Fibroblast of lung (primary cell): ENCODE results near the gene RLBP1. TPM values are rescaled to one million over a fixed set of nuclear protein-coding genes. Genes with fewer than 3 reads are reported as not detected.

ENCODE experiments used
- DNase-seq, 2 donors: peaks; one replicate each; pipeline versions ENCODE4 v3.0.0 to v3.0.0-alpha.2; 2010; ENCODE audit warnings: low read depth in 2 of 2
- H2AFZ ChIP-seq: 2 replicates; pipeline ENCODE4 v1.5.1; 2012; ENCODE audit warnings: low read length, control low read depth, inconsistent platforms
- H3K27ac ChIP-seq: 2 replicates; pipeline ENCODE4 v1.5.1; 2011; ENCODE audit warnings: low read length, control low read depth; ENCODE audit not compliant: insufficient read depth
- H3K27me3 ChIP-seq: 2 replicates; pipeline ENCODE4 v1.5.1; 2011; ENCODE audit warnings: mild to moderate bottlenecking, low read length; ENCODE audit not compliant: control insufficient read depth, insufficient read depth
- H3K36me3 ChIP-seq: 2 replicates; pipeline ENCODE4 v1.5.1; 2011; ENCODE audit warnings: low read length; ENCODE audit not compliant: control insufficient read depth, insufficient read depth
- H3K4me1 ChIP-seq: 2 replicates; pipeline ENCODE4 v1.5.1; 2011; ENCODE audit warnings: low read length; ENCODE audit not compliant: control insufficient read depth, insufficient read depth; ENCODE audit errors: extremely low read depth
- H3K4me2 ChIP-seq: 2 replicates; pipeline ENCODE4 v1.5.1; 2011; ENCODE audit warnings: low read length, control low read depth; ENCODE audit not compliant: insufficient read depth; ENCODE audit errors: extremely low read depth
- H3K4me3 ChIP-seq, 4 experiments: fragments of 200-600 bp in 1 of 4; sonication (generic) in 1 of 4; replicated peaks in 1 of 4; 2 replicates each; pipeline ENCODE4 v1.5.1; 2011 to 2016; ENCODE audit warnings: low read length in 4 of 4, low read depth in 3 of 4, mild to moderate bottlenecking in 3 of 4, control low read depth in 2 of 4, inconsistent platforms in 1 of 4, mixed read lengths in 1 of 4; ENCODE audit not compliant: insufficient read depth in 1 of 4; ENCODE audit errors: control extremely low read depth in 1 of 4
- H3K79me2 ChIP-seq: 2 replicates; pipeline ENCODE4 v1.5.1; 2012; ENCODE audit warnings: mild to moderate bottlenecking, low read length, inconsistent platforms; ENCODE audit not compliant: control insufficient read depth, insufficient read depth
- H3K9ac ChIP-seq: 2 replicates; pipeline ENCODE4 v1.5.1; 2011; ENCODE audit warnings: mild to moderate bottlenecking, low read length, control low read depth; ENCODE audit not compliant: insufficient read depth
- H3K9me3 ChIP-seq: 2 replicates; pipeline ENCODE4 v1.5.1; 2012; ENCODE audit warnings: low read depth, low read length; ENCODE audit not compliant: control insufficient read depth, insufficient read depth
- H4K20me1 ChIP-seq: 2 replicates; pipeline ENCODE4 v1.5.1; 2011; ENCODE audit warnings: low read length; ENCODE audit not compliant: control insufficient read depth, insufficient read depth; ENCODE audit errors: extremely low read depth
- EZH2 ChIP-seq: IDR thresholded peaks from 2 replicates; pipeline ENCODE4 v1.5.1; 2012; ENCODE audit warnings: low read length, control low read depth, mild to moderate bottlenecking; ENCODE audit errors: missing control alignments
- polyA plus RNA-seq, 2 donors: library from polyadenylated mRNA; depleted of rRNA in 1 of 2; stranded (reverse) in 1 of 2; unstranded in 1 of 2; fragments of >200 nt; gene quantifications; 2 replicates each; pipeline ENCODE4 v1.2.1, GENCODE V29; 2011 to 2012; ENCODE audit warnings: missing spikeins in 1 of 2
- total RNA-seq: library from RNA; depleted of rRNA; stranded (reverse); fragments of >200 nt; gene quantifications from 2 replicates; pipeline ENCODE4 v1.2.1, GENCODE V29; 2014
- TF ChIP-seq, protein P1 (sequence below), 2 donors: IDR thresholded peaks in 1 of 2; conservative IDR thresholded peaks in 1 of 2; 1 replicate in 1 of 2; 2 replicates in 1 of 2; pipeline ENCODE4 v1.5.1; 2011 to 2012; ENCODE audit warnings: low read length in 2 of 2, control low read depth in 1 of 2, inconsistent platforms in 1 of 2, low read depth in 1 of 2, mild to moderate bottlenecking in 1 of 2

Gene RLBP1
- total and polyA plus RNA-seq, 2 donors (not counting 1 experiment from before 2014, with no cell fraction given) = not detected

GRCh38 chr15:89200182-89200581 lies 21.2 kb downstream of the RLBP1 start:
- no peak overlapping the region for H3K27ac ChIP-seq
- H3K4me2 ChIP-seq = no peak overlapping the region
- no peaks in the 10 kb centered on the region for H4K20me1 ChIP-seq
- no peaks in the 10 kb centered on the region for H3K9me3 ChIP-seq
- H3K36me3 ChIP-seq = no peaks in the 10 kb centered on the region
- H3K9ac ChIP-seq = no peak overlapping the region
- no peak for DNase-seq
- H3K27me3 ChIP-seq = no peaks in the 10 kb centered on the region
- H3K4me1 ChIP-seq = no peaks in the 10 kb centered on the region
- no peak overlapping the region for H2AFZ ChIP-seq
- no peak overlapping the region for H3K4me3 ChIP-seq
- TF ChIP-seq EZH2 = no peak
- TF ChIP-seq, protein P1, sequence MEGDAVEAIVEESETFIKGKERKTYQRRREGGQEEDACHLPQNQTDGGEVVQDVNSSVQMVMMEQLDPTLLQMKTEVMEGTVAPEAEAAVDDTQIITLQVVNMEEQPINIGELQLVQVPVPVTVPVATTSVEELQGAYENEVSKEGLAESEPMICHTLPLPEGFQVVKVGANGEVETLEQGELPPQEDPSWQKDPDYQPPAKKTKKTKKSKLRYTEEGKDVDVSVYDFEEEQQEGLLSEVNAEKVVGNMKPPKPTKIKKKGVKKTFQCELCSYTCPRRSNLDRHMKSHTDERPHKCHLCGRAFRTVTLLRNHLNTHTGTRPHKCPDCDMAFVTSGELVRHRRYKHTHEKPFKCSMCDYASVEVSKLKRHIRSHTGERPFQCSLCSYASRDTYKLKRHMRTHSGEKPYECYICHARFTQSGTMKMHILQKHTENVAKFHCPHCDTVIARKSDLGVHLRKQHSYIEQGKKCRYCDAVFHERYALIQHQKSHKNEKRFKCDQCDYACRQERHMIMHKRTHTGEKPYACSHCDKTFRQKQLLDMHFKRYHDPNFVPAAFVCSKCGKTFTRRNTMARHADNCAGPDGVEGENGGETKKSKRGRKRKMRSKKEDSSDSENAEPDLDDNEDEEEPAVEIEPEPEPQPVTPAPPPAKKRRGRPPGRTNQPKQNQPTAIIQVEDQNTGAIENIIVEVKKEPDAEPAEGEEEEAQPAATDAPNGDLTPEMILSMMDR (conservative IDR thresholded peaks at IDR 0.05 in 1 of 2, IDR thresholded peaks at IDR 0.05 in 1 of 2; ENCODE audit: low read depth in 1 of 2, low read length in 2 of 2) = no peak
- H3K79me2 ChIP-seq = no peaks in the 10 kb centered on the region

GRCh38 chr15:89199746-89200145 lies 21.6 kb downstream of the RLBP1 start:
- Histone ChIP-seq H3K4me1 (no peaks in the 10 kb centered on the region), H3K4me2 (no peak overlapping the region), H3K27ac (no peak overlapping the region), H3K9ac (no peak overlapping the region), H3K79me2 (no peaks in the 10 kb centered on the region), H3K36me3 (peaks cover 1% of the 10 kb centered on the region), H3K4me3 (no peak overlapping the region), H4K20me1 (no peaks in the 10 kb centered on the region), H2AFZ (no peak overlapping the region), H3K9me3 (no peaks in the 10 kb centered on the region), H3K27me3 (no peaks in the 10 kb centered on the region)
- DNase-seq = no peak
- TF ChIP-seq, protein P1 (conservative IDR thresholded peaks at IDR 0.05 in 1 of 2, IDR thresholded peaks at IDR 0.05 in 1 of 2; ENCODE audit: low read depth in 1 of 2, low read length in 2 of 2) = no peak
- no peak for TF ChIP-seq EZH2

- no peaks in the 10 kb centered on the region for H3K9me3 ChIP-seq
- H3K4me3 ChIP-seq = no peak overlapping the region
- H3K4me1 ChIP-seq = no peaks in the 10 kb centered on the region
- no peak overlapping the region for H3K4me2 ChIP-seq
- no peak overlapping the region for H3K27ac ChIP-seq
- H3K79me2 ChIP-seq = no peaks in the 10 kb centered on the region
- no peak for DNase-seq
- no peaks in the 10 kb centered on the region for H3K27me3 ChIP-seq
- no peak overlapping the region for H2AFZ ChIP-seq
- peaks cover 1% of the 10 kb centered on the region for H3K36me3 ChIP-seq
- no peak for TF ChIP-seq EZH2
- TF ChIP-seq, protein P1 (conservative IDR thresholded peaks at IDR 0.05 in 1 of 2, IDR thresholded peaks at IDR 0.05 in 1 of 2; ENCODE audit: low read depth in 1 of 2, low read length in 2 of 2) = no peak
- H4K20me1 ChIP-seq = no peaks in the 10 kb centered on the region
- no peak overlapping the region for H3K9ac ChIP-seq
Measured at GRCh38 chr15:89198934-89199333, 22.4 kb downstream of the RLBP1 start.
